Measurements from ENCODE around the gene BAMBI. TPM values are rescaled to one million over a fixed set of nuclear protein-coding genes. Genes with fewer than 3 reads are reported as not detected.

BAMBI gene
- total RNA-seq, 1 donor: 14.8 TPM

DNA sequence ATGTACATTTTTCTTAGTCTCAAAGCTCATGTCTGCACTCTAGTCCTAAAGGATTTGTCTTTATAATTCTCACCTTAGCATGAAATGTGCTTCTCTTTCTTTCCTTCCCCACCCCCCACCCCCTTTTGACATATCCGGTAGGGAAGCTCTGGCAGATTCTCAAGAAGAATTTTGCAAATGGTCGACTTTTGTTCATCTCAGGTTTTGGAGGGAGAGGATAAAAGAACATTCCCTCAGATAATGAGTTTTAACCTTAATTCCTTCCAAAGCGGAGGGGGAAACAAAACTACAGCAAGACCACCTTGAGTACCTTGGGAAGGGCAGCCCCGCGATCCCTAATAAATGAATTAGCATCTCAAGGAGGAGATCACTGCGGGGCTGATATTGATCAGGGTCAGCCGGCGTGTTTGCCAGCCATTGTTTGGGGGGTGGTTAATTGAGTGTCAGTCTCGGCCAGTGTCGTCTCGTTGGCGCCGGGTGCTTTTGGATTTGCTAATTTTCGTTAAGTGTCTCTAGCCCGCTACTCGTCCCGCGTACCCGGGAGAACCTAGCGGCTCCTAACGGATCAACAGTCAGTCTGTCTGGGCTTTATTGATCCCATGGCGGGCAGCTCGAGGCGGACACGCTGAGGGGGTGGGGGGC is 874 bp upstream of the BAMBI start:
- H3K4me3 ChIP-seq (ENCODE audit: insufficient read depth, low read length): peak overlapping the region; percentile 69
- no peak for DNase-seq (ENCODE audit: insufficient read length, low spot score, missing footprints)
- H2AFZ ChIP-seq (ENCODE audit: low read length): peak overlapping the region; percentile 72
- peaks cover 36% of the 10 kb centered on the region for H3K79me2 ChIP-seq (ENCODE audit: insufficient read depth, low read length)
- no peak overlapping the region for H3K27ac ChIP-seq (ENCODE audit: low read depth, low read length)
- peaks cover 49% of the 10 kb centered on the region for H3K27me3 ChIP-seq (ENCODE audit: insufficient read depth, low read length)
- peaks cover 17% of the 10 kb centered on the region for H4K20me1 ChIP-seq (ENCODE audit: insufficient read depth, low read length)
- peaks cover 28% of the 10 kb centered on the region for H3K4me1 ChIP-seq (ENCODE audit: insufficient read depth, low read length)
- H3K9me3 ChIP-seq (ENCODE audit: low read depth, low read length): no peaks in the 10 kb centered on the region
- H3K4me2 ChIP-seq (ENCODE audit: insufficient read depth, low read length): peak overlapping the region; percentile 78
- H3K36me3 ChIP-seq (ENCODE audit: insufficient read depth, low read length): no peaks in the 10 kb centered on the region
- TF ChIP-seq, protein P1, sequence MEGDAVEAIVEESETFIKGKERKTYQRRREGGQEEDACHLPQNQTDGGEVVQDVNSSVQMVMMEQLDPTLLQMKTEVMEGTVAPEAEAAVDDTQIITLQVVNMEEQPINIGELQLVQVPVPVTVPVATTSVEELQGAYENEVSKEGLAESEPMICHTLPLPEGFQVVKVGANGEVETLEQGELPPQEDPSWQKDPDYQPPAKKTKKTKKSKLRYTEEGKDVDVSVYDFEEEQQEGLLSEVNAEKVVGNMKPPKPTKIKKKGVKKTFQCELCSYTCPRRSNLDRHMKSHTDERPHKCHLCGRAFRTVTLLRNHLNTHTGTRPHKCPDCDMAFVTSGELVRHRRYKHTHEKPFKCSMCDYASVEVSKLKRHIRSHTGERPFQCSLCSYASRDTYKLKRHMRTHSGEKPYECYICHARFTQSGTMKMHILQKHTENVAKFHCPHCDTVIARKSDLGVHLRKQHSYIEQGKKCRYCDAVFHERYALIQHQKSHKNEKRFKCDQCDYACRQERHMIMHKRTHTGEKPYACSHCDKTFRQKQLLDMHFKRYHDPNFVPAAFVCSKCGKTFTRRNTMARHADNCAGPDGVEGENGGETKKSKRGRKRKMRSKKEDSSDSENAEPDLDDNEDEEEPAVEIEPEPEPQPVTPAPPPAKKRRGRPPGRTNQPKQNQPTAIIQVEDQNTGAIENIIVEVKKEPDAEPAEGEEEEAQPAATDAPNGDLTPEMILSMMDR (IDR thresholded peaks at IDR 0.05; ENCODE audit: extremely low read depth, low read depth, low read length): no peak

DNA sequence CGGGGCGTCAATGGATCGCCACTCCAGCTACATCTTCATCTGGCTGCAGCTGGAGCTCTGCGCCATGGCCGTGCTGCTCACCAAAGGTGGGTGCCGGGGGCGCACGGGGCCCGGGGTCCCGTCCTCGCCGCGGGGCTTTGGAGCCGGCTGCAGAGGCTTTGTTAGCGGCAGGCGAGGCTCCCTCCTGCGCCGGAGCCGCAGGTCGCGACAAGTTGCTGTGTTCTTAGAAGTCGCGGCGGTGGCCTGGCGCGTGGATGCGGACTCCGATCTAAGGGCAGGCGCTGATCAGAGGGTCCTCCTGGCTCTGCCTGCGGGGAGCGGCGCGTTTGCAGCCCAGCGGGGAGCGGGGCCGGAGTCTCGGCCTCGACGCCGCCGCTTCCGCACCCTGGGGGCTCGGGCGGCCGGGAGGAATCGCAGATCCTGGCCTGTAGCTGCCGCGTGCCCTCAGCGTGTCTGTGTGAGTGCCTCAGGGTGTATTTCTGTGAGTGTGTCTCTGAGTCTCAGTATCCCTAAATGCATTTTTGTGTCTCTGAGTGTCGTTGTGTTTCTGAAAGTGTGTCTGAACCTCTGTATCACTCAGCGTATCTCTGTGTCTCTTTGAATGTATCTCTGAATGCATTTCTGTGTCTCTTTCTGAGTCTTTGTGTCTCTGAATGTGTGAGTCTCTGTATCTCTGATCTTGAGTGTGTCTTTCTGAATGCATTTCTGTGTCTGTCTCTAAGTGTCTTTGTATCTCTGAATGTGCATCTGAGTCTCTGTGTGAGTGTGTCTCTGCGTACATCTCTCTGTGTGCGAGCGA is 766 bp downstream of the BAMBI start:
- Histone ChIP-seq H3K4me1 (ENCODE audit: insufficient read depth, low read length) (peaks cover 28% of the 10 kb centered on the region), H3K36me3 (ENCODE audit: insufficient read depth, low read length) (peaks cover 11% of the 10 kb centered on the region), H3K79me2 (ENCODE audit: insufficient read depth, low read length) (peaks cover 39% of the 10 kb centered on the region), H3K9me3 (ENCODE audit: low read depth, low read length) (no peaks in the 10 kb centered on the region), H4K20me1 (ENCODE audit: insufficient read depth, low read length) (peaks cover 30% of the 10 kb centered on the region), H3K4me3 (ENCODE audit: insufficient read depth, low read length) (peak overlapping the region; percentile 91), H3K4me2 (ENCODE audit: insufficient read depth, low read length) (peak overlapping the region; percentile 97), H3K27me3 (ENCODE audit: insufficient read depth, low read length) (peaks cover 36% of the 10 kb centered on the region), H2AFZ (ENCODE audit: low read length) (peak overlapping the region; percentile 82), H3K27ac (ENCODE audit: low read depth, low read length) (peak overlapping the region; percentile 25)
- no peak for DNase-seq (ENCODE audit: insufficient read length, low spot score, missing footprints)
- TF ChIP-seq, protein P1 (IDR thresholded peaks at IDR 0.05; ENCODE audit: extremely low read depth, low read depth, low read length): no peak

GRCh38 chr10:28678687-28679457 is 1.6 kb downstream of the BAMBI start:
- H3K36me3 ChIP-seq (ENCODE audit: insufficient read depth, low read length): peaks cover 12% of the 10 kb centered on the region
- H3K9me3 ChIP-seq (ENCODE audit: low read depth, low read length): no peaks in the 10 kb centered on the region
- peaks cover 39% of the 10 kb centered on the region for H3K79me2 ChIP-seq (ENCODE audit: insufficient read depth, low read length)
- H3K27me3 ChIP-seq (ENCODE audit: insufficient read depth, low read length): peaks cover 29% of the 10 kb centered on the region
- H3K4me2 ChIP-seq (ENCODE audit: insufficient read depth, low read length): peak overlapping the region; percentile 97
- TF ChIP-seq, protein P1 (IDR thresholded peaks at IDR 0.05; ENCODE audit: extremely low read depth, low read depth, low read length): no peak
- peak overlapping the region; percentile 25 for H3K27ac ChIP-seq (ENCODE audit: low read depth, low read length)
- peaks cover 30% of the 10 kb centered on the region for H4K20me1 ChIP-seq (ENCODE audit: insufficient read depth, low read length)
- H3K4me1 ChIP-seq (ENCODE audit: insufficient read depth, low read length): peaks cover 28% of the 10 kb centered on the region
- DNase-seq (ENCODE audit: insufficient read length, low spot score, missing footprints): no peak
- H2AFZ ChIP-seq (ENCODE audit: low read length): peak overlapping the region; percentile 82
- H3K4me3 ChIP-seq (ENCODE audit: insufficient read depth, low read length): peak overlapping the region; percentile 91
